GM18867 (cell line): ENCODE results near the gene CDC42EP2.
A peak's percentile ranks its signal among the peaks of the same experiment; 100 is the strongest.
"Not testable (repeated sequence)": the region's sequence is repeated elsewhere in the genome, so short reads cannot be mapped to it uniquely, and the experiment has no call there.

Source experiments
- ATAC-seq: cut with Tn5 transposase; IDR thresholded peaks from one replicate; pipeline ENCODE4 v1.9.1; 2021; ENCODE audit warnings: mild to moderate bottlenecking, moderate library complexity; ENCODE audit not compliant: unreplicated experiment

The CDC42EP2 gene

DNA sequence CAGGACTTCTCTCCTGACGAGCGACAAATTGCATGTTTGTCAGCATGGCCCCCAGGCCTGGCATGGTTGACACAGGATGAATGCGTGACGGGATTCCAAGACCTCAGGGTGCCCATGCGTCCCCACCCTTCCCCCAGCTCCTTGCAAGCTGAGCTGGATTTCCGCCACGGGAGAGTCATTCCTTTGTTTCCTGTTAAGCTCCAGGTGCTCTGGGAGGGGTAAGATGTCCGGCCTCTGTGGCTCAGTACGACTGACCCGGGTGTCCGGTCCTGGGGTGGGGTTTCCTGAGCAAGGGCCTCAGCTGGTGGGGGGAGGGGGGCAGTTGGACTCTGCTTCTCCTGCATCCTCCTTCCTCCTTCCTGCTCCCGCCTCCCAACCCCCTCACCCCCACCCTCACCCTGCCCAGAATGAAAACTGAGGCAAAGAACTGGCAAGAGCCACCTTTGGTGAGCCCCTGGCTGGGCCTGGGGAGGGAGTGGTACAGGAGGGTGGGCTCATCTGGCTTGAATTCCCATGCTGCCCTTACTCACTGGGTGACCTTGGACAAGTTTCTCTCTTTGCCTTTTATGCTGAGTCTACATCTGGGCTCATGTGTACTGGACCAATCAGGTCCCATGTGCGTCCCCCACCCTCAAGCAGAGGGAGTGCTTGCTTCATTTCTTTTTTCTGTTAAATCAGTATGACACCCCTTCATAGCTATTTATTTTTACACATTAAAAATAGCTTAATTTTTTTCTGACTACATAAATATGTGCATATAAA is 2.5 kb downstream of the CDC42EP2 start:
- ATAC-seq = no peak

DNA sequence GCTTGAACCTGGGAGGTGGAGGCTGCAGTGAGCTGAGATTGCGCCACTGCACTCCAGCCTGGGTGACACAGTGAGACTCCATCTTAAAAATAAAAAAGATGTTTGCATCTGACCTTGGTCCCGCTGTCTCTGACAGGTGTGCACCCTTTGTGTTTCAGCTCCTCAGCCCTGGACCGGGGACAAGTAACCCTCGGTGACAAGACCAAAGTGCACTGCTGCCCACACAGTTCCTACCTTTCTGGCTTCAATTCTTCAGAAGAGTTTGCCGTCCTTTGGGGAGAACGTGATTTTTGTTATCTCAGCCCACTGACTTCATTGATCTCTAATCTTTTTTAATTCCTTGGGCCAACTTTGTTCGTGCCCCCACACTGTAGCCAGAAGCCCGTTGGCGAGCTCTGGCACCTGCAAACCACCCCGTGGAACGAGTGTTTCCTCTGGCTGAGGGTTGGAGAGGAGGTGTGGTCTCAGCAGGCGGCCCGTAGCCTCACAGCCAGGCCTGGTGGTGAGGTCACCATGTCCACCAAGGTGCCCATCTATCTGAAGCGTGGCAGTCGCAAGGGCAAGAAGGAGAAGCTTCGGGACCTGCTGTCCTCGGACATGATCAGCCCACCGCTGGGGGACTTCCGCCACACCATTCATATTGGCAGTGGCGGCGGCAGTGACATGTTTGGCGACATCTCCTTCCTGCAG is 5.9 kb downstream of the CDC42EP2 start:
- ATAC-seq = no peak

DNA sequence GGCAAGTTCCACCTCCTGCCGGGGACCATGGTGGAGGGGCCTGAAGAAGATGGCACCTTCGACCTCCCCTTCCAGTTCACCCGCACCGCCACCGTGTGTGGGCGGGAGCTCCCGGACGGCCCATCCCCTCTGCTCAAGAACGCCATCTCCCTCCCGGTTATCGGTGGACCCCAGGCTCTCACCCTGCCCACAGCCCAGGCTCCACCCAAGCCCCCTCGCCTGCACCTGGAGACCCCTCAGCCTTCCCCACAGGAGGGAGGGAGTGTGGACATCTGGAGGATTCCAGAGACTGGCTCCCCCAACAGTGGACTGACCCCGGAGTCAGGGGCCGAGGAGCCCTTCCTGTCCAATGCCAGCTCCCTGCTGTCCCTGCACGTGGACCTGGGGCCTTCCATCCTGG is 6.4 kb downstream of the CDC42EP2 start:
- ATAC-seq = no peak

DNA sequence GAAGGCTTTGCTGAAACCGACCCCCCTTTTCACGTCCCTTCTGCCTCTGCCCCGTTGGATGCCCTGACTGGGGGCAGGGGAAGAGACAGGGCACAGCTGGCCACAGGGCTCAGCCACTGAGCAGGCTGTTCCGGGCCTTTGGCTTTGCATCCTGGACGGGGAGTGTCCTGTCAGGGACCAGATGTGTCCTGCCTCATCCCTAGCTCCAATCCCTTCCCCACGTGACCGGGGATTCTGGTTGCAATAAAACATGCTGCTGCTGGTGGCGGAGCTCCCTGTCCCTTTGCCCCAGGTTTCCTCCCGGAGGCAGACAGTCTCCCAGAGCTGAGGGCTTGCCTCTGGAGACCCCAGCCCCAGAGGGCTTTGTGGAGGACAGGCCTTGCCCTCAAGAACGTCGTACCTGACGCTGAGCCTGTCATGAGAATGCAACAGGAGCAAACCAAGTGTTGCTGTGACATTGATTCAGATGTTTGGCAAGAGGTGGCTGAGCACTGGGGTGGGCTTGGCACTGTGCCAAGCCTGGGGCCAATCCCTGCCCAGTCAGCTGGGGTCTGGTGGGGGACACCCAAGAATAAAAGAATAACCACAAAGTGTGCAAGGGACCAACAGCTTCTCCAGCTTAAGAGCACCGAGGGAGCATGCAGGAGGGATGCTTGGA is 7.3 kb downstream of the CDC42EP2 start:
- ATAC-seq = no peak

DNA sequence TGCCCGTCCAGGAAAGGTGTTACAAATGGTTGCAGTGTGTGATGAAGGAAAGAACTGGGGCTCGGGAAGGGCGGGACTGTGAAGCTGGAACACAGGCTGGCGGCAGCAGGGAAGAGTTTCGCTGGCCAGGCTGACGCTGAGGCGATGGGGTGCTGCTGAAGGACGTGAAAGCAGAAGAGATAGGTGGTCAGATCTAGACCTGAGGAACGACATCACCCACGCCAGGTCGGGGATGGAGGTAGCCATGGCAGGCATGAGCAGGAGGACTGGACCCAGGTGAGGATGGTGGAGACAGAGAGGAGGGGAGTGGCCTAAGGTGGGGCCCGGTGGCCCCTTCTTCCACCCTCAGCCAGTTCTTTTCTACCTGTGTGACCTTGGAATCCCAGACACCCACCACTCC is 9.1 kb downstream of the CDC42EP2 start:
- no peak for ATAC-seq

DNA sequence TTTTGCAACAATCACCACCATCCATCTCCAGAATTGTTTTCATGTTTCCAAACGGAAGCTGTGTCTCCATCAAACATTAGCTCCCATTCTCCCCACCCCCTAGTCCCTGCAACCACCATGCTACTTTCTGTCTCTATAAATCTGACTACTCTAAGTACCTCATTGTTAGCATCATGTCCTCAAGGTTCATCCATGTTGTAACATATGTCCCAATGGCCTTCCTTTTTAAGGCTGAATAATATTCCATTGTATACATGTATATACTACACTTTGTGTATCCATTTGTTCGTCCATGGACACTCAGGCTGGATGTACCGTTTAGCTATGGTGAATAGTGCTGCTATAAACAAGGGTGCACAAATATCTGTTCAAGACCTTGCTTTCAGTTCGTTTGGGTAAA is 10.8 kb downstream of the CDC42EP2 start:
- no peak for ATAC-seq

DNA sequence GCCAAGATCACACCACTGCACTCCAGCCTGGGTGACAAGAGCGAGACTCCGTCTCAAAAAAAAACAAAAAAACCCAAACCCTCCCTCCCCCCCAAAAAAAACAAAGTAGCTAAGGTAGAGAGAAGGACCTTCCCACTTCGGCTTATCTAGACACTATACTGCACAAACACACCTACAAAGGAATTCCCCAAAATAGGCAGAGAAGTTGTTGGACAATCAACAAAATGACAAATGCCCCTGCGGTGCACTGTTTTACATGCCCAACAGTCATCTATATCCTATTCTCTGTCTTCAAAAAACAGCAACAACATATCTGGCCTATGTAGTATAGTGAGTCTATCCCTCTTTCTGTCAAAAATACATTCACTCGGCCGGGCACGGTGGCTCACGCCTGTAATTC is 12.4 kb downstream of the CDC42EP2 start:
- no peak for ATAC-seq

DNA sequence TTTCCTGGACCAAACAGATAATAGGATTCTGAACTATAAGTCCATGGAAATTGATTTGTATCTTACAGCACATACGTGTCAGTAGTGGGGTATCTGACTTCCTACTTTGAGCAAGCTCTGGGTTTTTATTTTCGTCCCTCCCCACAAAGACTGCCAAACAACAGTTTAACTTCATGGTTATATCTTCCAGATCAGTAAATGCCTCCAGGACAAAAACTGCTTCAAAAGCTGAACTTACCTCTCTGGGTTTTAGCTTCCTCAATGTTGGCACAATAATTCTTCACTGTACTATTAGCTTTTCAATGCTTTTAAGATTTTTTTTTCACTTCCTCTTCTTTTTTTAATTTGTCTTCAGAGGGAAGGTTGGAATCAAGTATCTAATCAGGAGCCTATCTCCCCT is 14.8 kb downstream of the CDC42EP2 start:
- no peak for ATAC-seq

DNA sequence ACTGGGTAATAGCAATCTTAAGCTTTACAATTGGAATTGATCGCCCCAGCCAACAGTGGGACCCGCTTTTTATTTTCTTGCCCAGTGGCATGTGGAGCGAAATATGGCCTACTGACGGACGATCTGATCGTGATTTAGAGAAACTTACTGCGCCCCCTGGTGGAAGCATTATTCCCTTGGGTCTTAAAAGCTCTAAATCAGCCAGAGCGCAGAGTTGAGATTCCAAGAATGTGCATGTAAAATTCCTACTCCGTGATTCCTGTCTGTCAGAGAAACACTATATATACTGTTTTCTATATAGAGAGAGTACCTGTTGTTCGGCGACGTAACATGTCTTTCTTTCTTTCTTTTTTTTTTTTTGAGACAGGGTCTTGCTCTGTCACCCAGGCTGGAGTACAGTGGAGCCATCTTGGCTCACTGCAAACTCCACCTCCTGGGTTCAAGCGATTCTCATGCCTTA is 15.3 kb downstream of the CDC42EP2 start:
- no peak for ATAC-seq

DNA sequence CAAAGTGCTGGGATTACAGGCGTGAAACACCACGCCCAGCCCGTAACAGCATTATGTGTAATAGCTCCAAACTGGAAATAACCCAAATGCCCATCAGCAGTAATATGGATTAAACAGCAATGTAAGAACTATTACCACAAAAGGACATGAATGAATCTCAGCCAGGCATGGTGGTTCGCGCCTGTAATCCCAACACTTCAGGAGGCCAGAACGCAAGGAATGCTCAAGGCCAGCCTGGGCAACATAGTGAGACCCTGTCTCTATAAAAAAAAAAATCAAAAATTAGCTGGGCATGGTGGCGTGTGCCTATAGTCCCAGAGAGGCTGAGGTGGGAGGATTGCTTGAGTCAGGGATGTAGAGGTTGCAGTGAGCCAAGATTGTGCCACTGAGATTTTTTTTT is 15.9 kb downstream of the CDC42EP2 start:
- ATAC-seq = no peak

DNA sequence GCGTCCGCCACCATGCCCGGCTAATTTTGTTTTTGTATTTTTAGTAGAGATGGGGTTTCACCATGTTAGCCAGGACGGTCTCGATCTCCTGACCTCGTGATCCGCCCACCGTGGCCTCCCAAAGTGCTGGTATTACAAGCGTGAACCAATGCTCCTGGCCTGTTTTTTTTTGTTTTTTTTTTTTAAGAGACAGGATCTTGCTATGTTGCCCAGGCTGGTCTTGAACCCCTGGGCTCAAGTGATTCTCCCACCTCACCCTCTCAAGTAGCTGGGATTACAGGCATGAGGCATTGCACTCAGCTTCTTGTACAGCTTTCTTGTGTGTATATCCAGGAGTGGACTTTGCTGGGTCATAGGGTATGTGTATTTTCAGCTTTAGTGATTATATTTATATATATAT is 17.9 kb downstream of the CDC42EP2 start:
- ATAC-seq = not testable (repeated sequence)

DNA sequence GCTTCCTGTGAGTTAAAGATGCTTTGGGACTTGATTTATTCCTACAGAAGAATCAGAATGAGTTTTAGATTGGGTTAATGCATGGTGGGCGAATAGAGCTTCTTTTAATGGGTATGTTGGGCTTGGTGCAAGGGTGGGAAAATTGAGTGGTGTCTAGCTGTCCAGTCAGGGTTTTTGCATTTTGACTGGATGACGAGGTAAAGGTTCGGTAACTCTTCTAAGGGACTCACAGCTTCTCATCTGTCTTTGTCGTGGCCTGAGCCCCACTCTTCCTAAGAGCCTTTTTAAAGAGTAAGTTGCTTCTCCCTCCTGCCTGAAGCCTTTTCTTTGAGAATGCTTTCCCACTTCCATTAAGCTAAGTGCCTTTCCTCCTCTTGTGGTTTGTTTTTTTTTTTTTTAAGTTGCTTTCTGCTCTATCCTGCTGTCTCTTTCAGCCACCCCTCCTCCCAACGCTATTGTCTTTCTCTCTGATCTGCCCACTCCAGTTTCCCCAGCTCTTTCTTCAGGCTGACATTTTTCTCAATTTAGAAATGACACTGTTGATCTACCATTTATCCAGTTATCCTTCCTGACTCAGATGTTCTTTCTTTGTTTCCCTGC is 20.1 kb downstream of the CDC42EP2 start:
- no peak for ATAC-seq

DNA sequence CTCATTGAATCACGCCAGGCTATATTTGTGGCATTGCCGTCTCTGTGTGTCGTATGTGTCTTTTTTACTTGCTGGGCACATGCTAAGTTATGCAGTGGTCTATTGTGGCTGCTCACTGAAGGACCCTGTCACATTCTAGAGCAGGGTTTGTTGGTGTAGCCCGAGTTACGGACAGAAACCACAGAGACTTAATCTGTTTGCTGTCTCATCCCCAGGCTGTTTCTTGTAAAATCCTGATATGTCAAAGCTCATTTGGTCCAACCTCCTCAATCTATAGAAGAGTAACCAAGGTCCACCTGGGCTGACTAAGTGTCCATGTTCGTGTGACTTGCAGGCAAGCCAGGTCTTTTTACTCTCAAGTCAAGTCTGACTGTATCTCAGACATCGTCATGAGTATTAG is 24.0 kb downstream of the CDC42EP2 start:
- no peak for ATAC-seq

DNA sequence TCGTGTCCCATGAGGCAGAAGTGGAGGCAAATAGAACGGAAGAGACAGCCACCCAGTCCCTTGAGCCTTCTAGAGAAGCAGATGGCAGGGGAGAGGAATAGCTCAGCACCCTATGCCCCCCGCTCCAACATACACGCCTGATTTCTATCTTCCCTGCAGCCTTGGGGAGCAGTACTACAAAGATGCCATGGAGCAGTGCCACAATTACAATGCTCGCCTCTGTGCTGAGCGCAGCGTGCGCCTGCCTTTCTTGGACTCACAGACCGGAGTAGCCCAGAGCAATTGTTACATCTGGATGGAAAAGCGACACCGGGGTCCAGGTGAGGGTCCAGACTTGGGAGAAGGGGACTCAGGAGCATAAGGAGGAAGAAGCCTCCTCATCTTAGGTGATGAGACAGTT is 25.6 kb downstream of the CDC42EP2 start:
- no peak for ATAC-seq

DNA sequence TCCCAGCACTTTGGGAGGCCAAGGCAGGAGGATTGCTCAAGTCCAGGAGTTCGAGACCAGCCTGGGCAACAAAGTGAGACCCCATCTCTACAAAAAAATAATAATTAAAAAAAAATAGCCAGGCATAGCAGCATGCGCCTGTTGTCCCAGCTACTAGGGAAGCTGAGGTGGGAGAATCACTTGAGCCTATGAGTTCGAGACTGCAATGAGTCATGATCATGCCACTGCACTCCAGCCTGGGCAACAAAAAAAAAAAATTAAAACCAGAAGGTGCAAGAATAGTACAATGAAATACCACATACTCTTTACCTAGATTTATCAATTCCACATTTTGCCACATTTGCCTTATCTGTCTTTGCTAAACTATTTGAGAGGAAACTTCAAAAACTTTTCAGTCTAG is 27.2 kb downstream of the CDC42EP2 start:
- no peak for ATAC-seq

DNA sequence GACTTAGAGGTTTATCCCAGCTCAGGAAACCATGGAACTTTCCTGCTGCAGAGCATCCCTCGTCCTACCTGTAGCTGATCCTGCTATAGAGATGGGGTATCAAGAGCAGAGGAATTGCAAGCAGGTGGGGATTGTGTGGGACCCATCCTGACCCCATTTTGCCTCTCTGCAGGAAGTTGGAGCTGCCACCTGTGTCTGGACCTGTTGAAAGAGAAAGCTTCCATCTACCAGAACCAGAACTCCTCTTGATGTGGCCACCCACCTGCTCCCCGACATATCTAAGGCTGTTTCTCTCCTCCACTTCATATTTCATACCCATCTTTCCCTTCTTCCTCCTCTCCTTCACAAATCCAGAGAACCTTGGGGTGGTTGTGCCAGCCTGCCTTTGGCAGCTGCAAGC is 36.8 kb downstream of the CDC42EP2 start:
- ATAC-seq = no peak

DNA sequence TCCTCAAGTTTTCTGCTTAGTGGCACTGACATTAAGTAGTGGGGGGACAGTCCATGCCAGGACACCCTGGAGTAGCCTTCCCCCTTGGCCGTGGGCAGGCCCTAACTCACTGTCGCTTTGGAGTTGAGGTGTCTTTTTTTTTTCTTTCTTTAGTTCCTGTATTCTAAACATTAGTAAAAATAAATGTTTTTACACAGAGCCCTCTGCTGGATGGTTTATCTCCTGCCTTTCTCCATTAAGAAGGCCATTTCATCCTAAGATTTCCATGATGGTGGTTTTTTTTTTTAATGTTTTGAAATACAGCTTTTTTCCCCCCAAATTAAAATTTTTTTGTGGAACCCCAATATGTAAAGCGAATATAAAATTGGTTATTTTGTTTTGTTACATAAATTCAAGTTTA is 38.1 kb downstream of the CDC42EP2 start:
- no peak for ATAC-seq

DNA sequence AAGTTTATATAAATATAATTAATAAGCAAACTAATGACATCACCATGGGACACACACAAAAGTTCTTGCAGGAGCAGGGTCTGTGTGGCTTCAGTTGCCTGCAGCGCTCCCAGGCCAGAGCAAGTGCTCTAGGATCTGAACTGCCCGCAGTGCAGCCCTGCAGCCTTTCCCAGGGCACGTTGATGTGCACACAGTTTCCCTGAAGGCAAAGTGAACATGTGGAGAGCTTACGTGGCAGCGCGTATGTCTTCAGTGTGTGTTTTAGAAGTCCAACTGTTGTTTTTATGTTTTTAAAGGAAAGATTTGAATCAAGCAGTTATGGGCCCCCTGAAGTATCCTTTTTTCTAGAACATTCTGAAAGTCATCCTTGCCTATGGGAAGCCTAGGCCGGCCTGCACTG is 38.7 kb downstream of the CDC42EP2 start:
- no peak for ATAC-seq

DNA sequence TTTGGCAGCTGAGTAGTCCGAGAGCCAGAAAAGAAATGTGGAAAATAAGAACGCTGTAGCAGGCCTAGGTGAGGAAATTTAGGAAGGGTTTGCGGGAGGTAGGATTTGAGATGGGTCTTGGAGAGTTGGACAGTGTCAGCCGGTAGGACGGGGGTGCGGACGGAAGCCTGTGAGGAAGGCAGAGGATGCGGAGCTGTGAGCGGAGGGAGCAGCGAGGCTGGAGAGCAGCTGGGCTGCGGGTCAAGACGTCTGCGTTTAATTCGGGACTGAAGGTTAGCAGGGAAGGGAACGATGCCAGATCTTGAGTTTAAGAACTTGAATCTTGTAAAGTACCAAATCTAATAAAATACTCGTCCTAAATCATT is 39.2 kb downstream of the CDC42EP2 start:
- no peak for ATAC-seq

DNA sequence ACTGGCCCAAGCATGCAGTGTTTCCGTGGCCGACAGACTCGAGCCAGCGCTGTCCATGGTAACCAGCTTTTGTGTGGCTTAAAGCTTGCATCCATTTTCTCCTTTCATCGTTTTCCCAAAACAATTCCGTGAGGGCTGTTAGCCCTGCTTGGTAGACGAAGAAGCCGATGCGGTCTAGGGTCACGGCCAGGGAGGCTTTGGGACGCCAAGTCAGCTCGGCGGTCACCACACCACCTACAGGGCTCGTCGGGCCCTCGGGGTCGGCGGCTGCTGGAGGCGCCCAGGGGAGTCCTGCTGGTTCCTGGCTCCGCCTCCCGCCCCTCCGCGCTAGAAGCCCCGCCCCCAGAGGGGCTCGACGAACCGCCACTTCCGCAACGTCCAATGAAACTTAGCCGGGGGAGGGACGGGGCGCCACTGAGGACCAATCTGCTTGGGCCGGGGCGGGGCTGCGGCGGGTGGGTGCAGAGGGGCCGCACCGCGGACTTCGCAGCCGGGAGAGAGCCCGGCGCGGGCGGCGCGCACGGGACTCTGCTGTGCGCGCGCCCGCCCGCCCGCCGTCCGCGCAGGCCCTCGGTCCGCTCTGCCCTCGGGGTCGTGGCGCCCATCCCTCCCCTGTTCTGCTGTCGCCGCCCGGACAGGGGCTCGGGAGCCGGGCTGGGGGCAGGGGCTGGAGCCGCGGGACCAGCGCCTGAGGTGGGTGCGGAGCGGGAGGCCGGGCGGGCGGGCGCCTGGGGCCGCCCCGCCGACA is 39.8 kb downstream of the CDC42EP2 start, which contains the start of gene TIGD3:
Gene TIGD3, plus strand, starts transcription at position 487 of the 748 bp plus-strand sequence. CDS start 1,058 bp downstream, outside the sequence.
- peak; percentile 87 for ATAC-seq
